HEK293T (cell line): Measurements from ENCODE around the gene RCAN1.
A peak's percentile ranks its signal among the peaks of the same experiment; 100 is the strongest.

Experiments
- CTCF ChIA-PET: fragments of 350-600 bp; formaldehyde crosslinking; extraction: SDS; loops from one replicate; lab custom pipeline; 2021; ENCODE audit warnings: antibody characterized with exemption, inconsistent platforms; lab: Yijun Ruan, JAX
- POLR2A ChIA-PET: fragments of 350-600 bp; formaldehyde crosslinking; extraction: SDS; loops from one replicate; lab custom pipeline; 2020; ENCODE audit warnings: antibody characterized with exemption, inconsistent platforms; lab: Yijun Ruan, JAX
- DNase-seq: peaks from one replicate; pipeline ENCODE4 v3.0.0; 2012; ENCODE audit warnings: mixed read lengths; ENCODE audit errors: extremely low spot score
- ARNT ChIP-seq: fragments of 450-650 bp; IDR thresholded peaks from 2 replicates; pipeline ENCODE4 v1.6.1; 2017; ENCODE audit warnings: mild to moderate bottlenecking
- BHLHE40 ChIP-seq: fragments of 450-650 bp; IDR thresholded peaks from 2 replicates; pipeline ENCODE4 v1.6.1; 2016; ENCODE audit warnings: mild to moderate bottlenecking, moderate library complexity, borderline replicate concordance
- CTBP1 ChIP-seq: fragments of 450-650 bp; IDR thresholded peaks from 2 replicates; pipeline ENCODE4 v1.6.1; 2016; ENCODE audit warnings: borderline replicate concordance
- ELF4 ChIP-seq: fragments of 450-650 bp; IDR thresholded peaks from 2 replicates; pipeline ENCODE4 v1.6.1; 2017; ENCODE audit warnings: antibody characterized with exemption
- FOXA1 ChIP-seq: fragments of 450-650 bp; IDR thresholded peaks from 2 replicates; pipeline ENCODE4 v1.6.1; 2016; ENCODE audit warnings: mild to moderate bottlenecking
- FOXK2 ChIP-seq: fragments of 450-650 bp; IDR thresholded peaks from 2 replicates; pipeline ENCODE4 v1.6.1; 2016; ENCODE audit warnings: mild to moderate bottlenecking
- FOXM1 ChIP-seq: fragments of 450-650 bp; IDR thresholded peaks from 2 replicates; pipeline ENCODE4 v1.6.1; 2017; ENCODE audit warnings: mild to moderate bottlenecking, borderline replicate concordance
- HDGF ChIP-seq: fragments of 450-650 bp; IDR thresholded peaks from 2 replicates; pipeline ENCODE4 v1.6.1; 2017; ENCODE audit warnings: antibody characterized with exemption, borderline replicate concordance
- L3MBTL2 ChIP-seq: fragments of 450-650 bp; conservative IDR thresholded peaks from 2 replicates; pipeline ENCODE4 v1.6.1; 2016; ENCODE audit warnings: mild to moderate bottlenecking
- LEF1 ChIP-seq: fragments of 450-650 bp; IDR thresholded peaks from 2 replicates; pipeline ENCODE4 v1.6.1; 2017; ENCODE audit warnings: mild to moderate bottlenecking, borderline replicate concordance
- NFRKB ChIP-seq: fragments of 450-650 bp; IDR thresholded peaks from 2 replicates; pipeline ENCODE4 v1.6.1; 2016; ENCODE audit warnings: mild to moderate bottlenecking, moderate library complexity
- PKNOX1 ChIP-seq: fragments of 450-650 bp; IDR thresholded peaks from 2 replicates; pipeline ENCODE4 v1.6.1; 2016
- SP1 ChIP-seq: fragments of 450-650 bp; IDR thresholded peaks from 2 replicates; pipeline ENCODE4 v1.6.1; 2017
- SUZ12 ChIP-seq: fragments of 450-650 bp; IDR thresholded peaks from 2 replicates; pipeline ENCODE4 v1.6.1; 2016; ENCODE audit warnings: mild to moderate bottlenecking
- TARDBP ChIP-seq: fragments of 450-650 bp; IDR thresholded peaks from 2 replicates; pipeline ENCODE4 v1.6.1; 2016
- ZNF384 ChIP-seq: fragments of 450-650 bp; IDR thresholded peaks from 2 replicates; pipeline ENCODE4 v1.6.1; 2016

The RCAN1 gene

GRCh38 chr21:34604556-34604955, 10.4 kb downstream of the RCAN1 start:
- POLR2A ChIA-PET: no interaction called here
- CTCF ChIA-PET: interaction anchor here (1.0 kb wide), 1 partner anchor 94 kb away, joined by 3 read pairs; no protein-coding TSS in a partner anchor
- no peak for TF ChIP-seq SP1
- TF ChIP-seq PKNOX1: no peak
- TF ChIP-seq NFRKB: no peak
- no peak for TF ChIP-seq TARDBP
- TF ChIP-seq SUZ12: no peak
- no peak for TF ChIP-seq BHLHE40
- no peak for TF ChIP-seq ZNF384
- TF ChIP-seq ELF4: no peak
- no peak for TF ChIP-seq FOXK2
- TF ChIP-seq L3MBTL2: no peak
- TF ChIP-seq FOXM1: no peak
- TF ChIP-seq LEF1: no peak
- TF ChIP-seq CTBP1: no peak
- no peak for TF ChIP-seq FOXA1
- no peak for TF ChIP-seq HDGF
- no peak for TF ChIP-seq ARNT
- no peak for DNase-seq

GRCh38 chr21:34603710-34604057, 11.2 kb downstream of the RCAN1 start:
- DNase-seq: no peak
- no peak for TF ChIP-seq TARDBP
- no peak for TF ChIP-seq CTBP1
- TF ChIP-seq FOXK2: no peak
- TF ChIP-seq L3MBTL2: no peak
- TF ChIP-seq FOXM1: no peak
- no peak for TF ChIP-seq NFRKB
- no peak for TF ChIP-seq ARNT
- TF ChIP-seq SP1: no peak
- CTCF ChIA-PET: interaction anchor here (0.9 to 2.0 kb wide), 7 partner anchors 9 to 95 kb away, joined by 3 to 29 read pairs (median 8); partner anchors contain the start of gene KCNE1
- POLR2A ChIA-PET: no interaction called here

- TF ChIP-seq ELF4 (no peak), LEF1 (no peak), SUZ12 (no peak), NFRKB (no peak), FOXK2 (no peak), TARDBP (no peak), L3MBTL2 (no peak), PKNOX1 (no peak), ARNT (no peak), FOXA1 (no peak), FOXM1 (no peak), CTBP1 (no peak), BHLHE40 (no peak), HDGF (no peak), ZNF384 (no peak), SP1 (no peak)
- peak; percentile 79 for DNase-seq
- POLR2A ChIA-PET: no interaction called here
- CTCF ChIA-PET: interaction anchor here (0.7 to 2.0 kb wide), 10 partner anchors 9 to 575 kb away, joined by 3 to 29 read pairs (median 5); partner anchors contain the start of gene KCNE1
These were observed 11.8 kb downstream of the RCAN1 start for GRCh38 chr21:34603002-34603709.

- no peak for DNase-seq
- TF ChIP-seq NFRKB (no peak), PKNOX1 (no peak), LEF1 (no peak)
- POLR2A ChIA-PET: no interaction called here
- CTCF ChIA-PET: interaction anchor here (0.6 to 2.0 kb wide), 9 partner anchors 11 to 396 kb away, joined by 3 to 29 read pairs (median 5); partner anchors contain the start of gene KCNE1
These were observed 12.9 kb downstream of the RCAN1 start for GRCh38 chr21:34602061-34602460.

GRCh38 chr21:34599534-34600101, 15.3 kb downstream of the RCAN1 start:
- ChIA-PET CTCF (no interaction called here), POLR2A (no interaction called here)
- DNase-seq: no peak
- TF ChIP-seq CTBP1 (no peak), PKNOX1 (no peak), LEF1 (no peak), HDGF (no peak), NFRKB (no peak)
